Neuronal stem cell (in vitro differentiated cells): ENCODE data around the gene FCHSD2.

Source experiments
- DNase-seq: peaks from one replicate; pipeline ENCODE4 v3.0.0-alpha.2; 2013; ENCODE audit warnings: low spot score
- H2AFZ ChIP-seq: one replicate; pipeline ENCODE4 v1.6.1; 2013; ENCODE audit warnings: mild to moderate bottlenecking, low read length, inconsistent platforms
- H2AK5ac ChIP-seq: 2 replicates; pipeline ENCODE4 v1.6.1; 2013; ENCODE audit warnings: low read depth, mild to moderate bottlenecking, inconsistent platforms, low read length, moderate library complexity, mixed read lengths
- H2BK120ac ChIP-seq: 2 replicates; pipeline ENCODE4 v1.6.1; 2013; ENCODE audit warnings: low read depth, mild to moderate bottlenecking, inconsistent platforms, low read length, moderate library complexity, mixed read lengths
- H2BK12ac ChIP-seq: one replicate; pipeline ENCODE4 v1.6.1; 2013; ENCODE audit warnings: low read length, inconsistent platforms
- H2BK15ac ChIP-seq: 2 replicates; pipeline ENCODE4 v1.6.1; 2013; ENCODE audit warnings: mild to moderate bottlenecking, low read length, inconsistent platforms, mixed read lengths
- H2BK5ac ChIP-seq: one replicate; pipeline ENCODE4 v1.6.1; 2013; ENCODE audit warnings: inconsistent platforms, mild to moderate bottlenecking, low read length, moderate library complexity
- H3K14ac ChIP-seq: one replicate; pipeline ENCODE4 v1.6.1; 2013; ENCODE audit warnings: low read length, inconsistent platforms
- H3K18ac ChIP-seq: 2 replicates; pipeline ENCODE4 v1.6.1; 2013; ENCODE audit warnings: low read length, inconsistent platforms
- H3K23ac ChIP-seq: 2 replicates; pipeline ENCODE4 v1.6.1; 2013; ENCODE audit warnings: low read depth, mild to moderate bottlenecking, mixed read lengths, low read length, inconsistent platforms; ENCODE audit not compliant: poor library complexity
- H3K27ac ChIP-seq: replicated peaks from 3 replicates; pipeline ENCODE4 v1.5.1; 2013; ENCODE audit warnings: low read length, inconsistent platforms
- H3K27me3 ChIP-seq, 3 experiments: 2 replicates each; pipeline ENCODE4 v1.6.1; 2013; ENCODE audit warnings: low read length in 3 of 3, mild to moderate bottlenecking in 2 of 3, inconsistent platforms in 1 of 3, low read depth in 1 of 3, mixed read lengths in 1 of 3, moderate library complexity in 1 of 3; ENCODE audit not compliant: control insufficient read depth in 3 of 3, insufficient read depth in 3 of 3
- H3K36me3 ChIP-seq, 2 donors: replicated peaks in 1 of 2; 2 replicates each; pipeline ENCODE4 v1.6.1; 2013; ENCODE audit warnings: low read length in 2 of 2; ENCODE audit not compliant: control insufficient read depth in 2 of 2, insufficient read depth in 2 of 2
- H3K4ac ChIP-seq: 2 replicates; pipeline ENCODE4 v1.6.1; 2013; ENCODE audit warnings: inconsistent platforms, mild to moderate bottlenecking, low read length, moderate library complexity
- H3K4me1 ChIP-seq, 2 donors: 1 replicate in 1 of 2; 2 replicates in 1 of 2; pipeline ENCODE4 v1.6.1; 2013; ENCODE audit warnings: low read length in 2 of 2, low read depth in 1 of 2; ENCODE audit not compliant: control insufficient read depth in 2 of 2, insufficient read depth in 1 of 2
- H3K4me2 ChIP-seq: one replicate; pipeline ENCODE4 v1.6.1; 2013; ENCODE audit warnings: mild to moderate bottlenecking, low read length, inconsistent platforms; ENCODE audit not compliant: insufficient read depth, poor library complexity, severe bottlenecking
- H3K4me3 ChIP-seq, 2 donors: 2 replicates each; pipeline ENCODE4 v1.5.1; 2013; ENCODE audit warnings: low read length in 2 of 2, mild to moderate bottlenecking in 2 of 2, inconsistent platforms in 1 of 2, moderate library complexity in 1 of 2
- H3K79me1 ChIP-seq: one replicate; pipeline ENCODE4 v1.6.1; 2013; ENCODE audit warnings: low read depth, mild to moderate bottlenecking, inconsistent platforms, low read length, moderate library complexity
- H3K9ac ChIP-seq: one replicate; pipeline ENCODE4 v1.6.1; 2013; ENCODE audit warnings: mild to moderate bottlenecking, low read depth, low read length, inconsistent platforms; ENCODE audit not compliant: poor library complexity
- H3K9me3 ChIP-seq, 2 donors: replicated peaks in 1 of 2; 2 replicates each; pipeline versions ENCODE3 to v1.6.1; 2013; ENCODE audit warnings: low read length in 2 of 2, mild to moderate bottlenecking in 2 of 2, inconsistent platforms in 1 of 2, low read depth in 1 of 2, mixed read lengths in 1 of 2, moderate library complexity in 1 of 2; ENCODE audit not compliant: control insufficient read depth in 2 of 2, insufficient read depth in 1 of 2
- H4K8ac ChIP-seq: one replicate; pipeline ENCODE4 v1.6.1; 2013; ENCODE audit warnings: low read depth, mild to moderate bottlenecking, inconsistent platforms, low read length, moderate library complexity
- H4K91ac ChIP-seq: one replicate; pipeline ENCODE4 v1.6.1; 2013; ENCODE audit warnings: low read length, low read depth, mild to moderate bottlenecking, inconsistent platforms; ENCODE audit not compliant: poor library complexity
- WGBS, 2 donors: extraction: QIAGEN DNeasy Blood & Tissue Kit; methylation state at CpG; one replicate each; pipeline ENCODE4 v1.1.7; 2013; ENCODE audit warnings: missing lambda C conversion rate in 2 of 2, mixed read lengths in 1 of 2; ENCODE audit not compliant: insufficient read length in 2 of 2, insufficient replicate concordance in 1 of 2; ENCODE audit errors: extremely low coverage in 2 of 2; 5-methylcytosine and 5-hydroxymethylcytosine counted together

FCHSD2 gene

GRCh38 chr11:72954860-72955259 lies 187.3 kb downstream of the FCHSD2 start:
- H3K4me3 ChIP-seq, result no peak overlapping the region
- no peaks in the 10 kb centered on the region for H3K79me1 ChIP-seq
- peaks cover 0 to 4% of the 10 kb centered on the region in 2 donors for H3K36me3 ChIP-seq
- DNase-seq, result no peak
- peaks cover 0 to 4% of the 10 kb centered on the region in 2 donors for H3K4me1 ChIP-seq
- no peak overlapping the region for H2AFZ ChIP-seq
- no peak overlapping the region for H3K4me2 ChIP-seq
- no peak overlapping the region for H2AK5ac ChIP-seq
- no peak overlapping the region for H3K14ac ChIP-seq
- no peak overlapping the region for H3K18ac ChIP-seq
- H2BK12ac ChIP-seq, result no peak overlapping the region
- no peak overlapping the region for H3K9ac ChIP-seq
- no peak overlapping the region for H2BK15ac ChIP-seq
- H3K9me3 ChIP-seq, result peaks cover 0 to 2% of the 10 kb centered on the region in 2 donors
- no peaks in the 10 kb centered on the region for H3K27me3 ChIP-seq
- no peak overlapping the region for H4K8ac ChIP-seq
- no peak overlapping the region for H2BK5ac ChIP-seq
- no peak overlapping the region for H2BK120ac ChIP-seq
- no peak overlapping the region for H3K27ac ChIP-seq
- no peak overlapping the region for H4K91ac ChIP-seq
- WGBS, 2 donors, result no CpG with 5 or more reads among the region's 3 CpGs
- H3K23ac ChIP-seq, result no peak overlapping the region
- no peak overlapping the region for H3K4ac ChIP-seq

DNA sequence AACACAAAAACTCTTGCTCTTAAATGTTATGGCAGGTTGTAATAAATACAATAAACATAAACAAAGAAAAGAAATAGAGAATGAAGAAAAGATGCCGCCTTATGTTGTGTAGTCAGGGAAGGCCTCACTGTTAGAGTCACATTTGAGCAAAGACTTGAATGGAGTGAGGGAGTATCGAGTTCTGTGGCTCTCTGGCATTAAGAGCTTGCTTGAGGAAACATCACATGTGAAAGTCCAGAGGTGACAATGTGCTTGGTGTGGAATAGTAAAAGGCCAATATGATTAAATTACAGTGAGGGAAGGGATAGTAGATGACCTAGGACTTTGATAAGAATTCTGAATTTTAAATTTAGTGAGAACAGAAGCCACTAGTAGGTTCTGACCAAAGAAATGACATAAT lies 188.5 kb downstream of the FCHSD2 start:
- Histone ChIP-seq H2AFZ (no peak overlapping the region), H3K18ac (no peak overlapping the region), H3K4me2 (no peak overlapping the region), H3K14ac (no peak overlapping the region), H3K4ac (no peak overlapping the region), H2BK120ac (no peak overlapping the region), H2BK15ac (no peak overlapping the region), H3K4me3 (no peak overlapping the region), H2BK5ac (no peak overlapping the region), H3K79me1 (no peaks in the 10 kb centered on the region), H3K9ac (no peak overlapping the region), H2AK5ac (no peak overlapping the region), H2BK12ac (no peak overlapping the region), H3K27ac (no peak overlapping the region), H4K8ac (no peak overlapping the region), H3K27me3 (no peaks in the 10 kb centered on the region), H3K36me3 (peaks cover 0 to 4% of the 10 kb centered on the region in 2 donors), H3K9me3 (peaks cover 0 to 2% of the 10 kb centered on the region in 2 donors), H3K4me1 (peaks cover 0 to 4% of the 10 kb centered on the region in 2 donors), H4K91ac (no peak overlapping the region), H3K23ac (no peak overlapping the region)
- no peak for DNase-seq
- no CpG with 5 or more reads among the region's 2 CpGs for WGBS, 2 donors

DNA sequence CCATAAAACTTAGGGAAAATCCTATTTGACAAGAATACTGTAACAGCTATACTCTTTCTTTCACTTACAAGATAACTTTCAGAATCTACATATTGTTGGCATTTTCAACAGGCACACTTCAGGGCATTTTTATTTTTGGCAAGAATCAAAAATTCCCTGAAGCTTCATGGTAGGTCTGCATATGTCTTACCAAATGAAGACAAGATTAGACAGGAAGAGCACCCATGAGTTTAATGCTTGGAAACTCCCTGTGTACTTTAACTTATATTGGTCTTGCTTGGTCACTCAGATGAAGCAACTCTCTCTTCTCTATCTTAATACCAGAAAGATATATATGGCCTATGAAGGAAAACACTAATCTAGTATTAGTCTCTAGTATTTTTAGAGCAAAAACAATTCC lies 190.2 kb downstream of the FCHSD2 start:
- Histone ChIP-seq H3K9me3 (no peaks in the 10 kb centered on the region), H3K27me3 (no peaks in the 10 kb centered on the region), H4K8ac (no peak overlapping the region), H3K36me3 (no peaks in the 10 kb centered on the region), H2BK15ac (no peak overlapping the region), H3K4ac (no peak overlapping the region), H2AFZ (no peak overlapping the region), H3K23ac (no peak overlapping the region), H3K79me1 (no peaks in the 10 kb centered on the region), H3K4me3 (no peak overlapping the region), H3K18ac (no peak overlapping the region), H3K14ac (no peak overlapping the region), H3K4me2 (no peak overlapping the region), H2BK120ac (no peak overlapping the region), H3K27ac (no peak overlapping the region), H3K9ac (no peak overlapping the region), H3K4me1 (peaks cover 0 to 4% of the 10 kb centered on the region in 2 donors), H2BK5ac (no peak overlapping the region), H2BK12ac (no peak overlapping the region), H2AK5ac (no peak overlapping the region), H4K91ac (no peak overlapping the region)
- no peak for DNase-seq

DNA sequence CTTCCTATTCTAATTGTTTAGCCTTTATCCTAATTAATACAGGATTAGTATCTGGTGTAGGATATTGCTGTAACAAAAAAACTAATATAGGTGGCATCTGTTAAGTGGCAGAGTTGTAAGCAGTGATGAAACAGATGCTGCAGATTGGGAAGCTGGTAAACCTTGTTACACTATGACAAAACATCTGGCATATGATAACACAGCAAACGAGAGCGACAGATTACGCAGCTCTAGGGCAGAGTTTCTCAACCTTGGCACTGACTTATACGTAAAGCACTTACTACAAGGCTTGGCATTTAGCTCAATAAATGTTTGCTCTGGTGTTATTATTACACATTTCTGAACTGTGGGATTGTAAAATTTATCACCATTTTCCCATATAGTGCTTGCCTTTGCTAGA lies 190.9 kb downstream of the FCHSD2 start:
- Histone ChIP-seq H3K4me1 (peaks cover 0 to 4% of the 10 kb centered on the region in 2 donors), H3K23ac (no peak overlapping the region), H3K27me3 (no peaks in the 10 kb centered on the region), H3K36me3 (no peaks in the 10 kb centered on the region), H3K27ac (no peak overlapping the region), H2AK5ac (no peak overlapping the region), H3K79me1 (no peaks in the 10 kb centered on the region), H3K14ac (no peak overlapping the region), H2BK15ac (no peak overlapping the region), H3K9ac (no peak overlapping the region), H3K18ac (no peak overlapping the region), H3K4ac (no peak overlapping the region), H3K4me2 (no peak overlapping the region), H2BK12ac (no peak overlapping the region), H4K8ac (no peak overlapping the region), H2AFZ (no peak overlapping the region), H3K4me3 (no peak overlapping the region), H2BK5ac (no peak overlapping the region), H3K9me3 (no peaks in the 10 kb centered on the region), H4K91ac (no peak overlapping the region), H2BK120ac (no peak overlapping the region)
- DNase-seq, result no peak
- WGBS, 2 donors, result no CpG with 5 or more reads among the region's 4 CpGs
